Mammary epithelial cell (primary cell): Measurements from ENCODE around the gene CLK4.

Experiments used
- EZH2 ChIP-seq: IDR thresholded peaks from 2 replicates; pipeline ENCODE4 v1.6.1; 2012; ENCODE audit warnings: low read length, inconsistent platforms, borderline replicate concordance
- TF ChIP-seq, protein P1 (sequence below), 2 donors: IDR thresholded peaks in 1 of 2; conservative IDR thresholded peaks in 1 of 2; 2 replicates each; pipeline ENCODE4 v1.5.1; 2011 to 2012; ENCODE audit warnings: inconsistent platforms in 2 of 2, low read length in 2 of 2, mild to moderate bottlenecking in 2 of 2, control low read depth in 1 of 2, low read depth in 1 of 2; ENCODE audit not compliant: insufficient read depth in 1 of 2; ENCODE audit errors: extremely low read depth in 1 of 2

DNA sequence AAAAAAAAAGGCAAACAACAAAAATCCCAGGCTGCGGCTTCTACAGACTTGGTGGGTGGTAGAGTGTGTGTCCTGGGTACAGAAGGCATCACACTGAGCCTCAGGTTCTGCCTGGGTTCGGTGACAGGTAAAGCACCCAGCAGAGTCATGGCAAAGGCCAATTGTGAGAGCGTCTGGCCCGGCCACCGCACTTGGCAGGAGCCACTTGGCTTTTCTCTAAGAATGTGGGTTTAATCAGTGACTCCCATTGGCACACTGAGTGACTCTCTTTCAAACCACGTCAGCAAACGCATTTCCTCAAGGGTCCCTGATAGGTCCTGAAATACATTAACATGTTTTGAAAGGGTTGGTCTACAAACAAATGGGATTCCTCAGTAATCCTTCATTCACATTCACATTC, 53.6 kb downstream of the CLK4 start:
- TF ChIP-seq, protein P1, sequence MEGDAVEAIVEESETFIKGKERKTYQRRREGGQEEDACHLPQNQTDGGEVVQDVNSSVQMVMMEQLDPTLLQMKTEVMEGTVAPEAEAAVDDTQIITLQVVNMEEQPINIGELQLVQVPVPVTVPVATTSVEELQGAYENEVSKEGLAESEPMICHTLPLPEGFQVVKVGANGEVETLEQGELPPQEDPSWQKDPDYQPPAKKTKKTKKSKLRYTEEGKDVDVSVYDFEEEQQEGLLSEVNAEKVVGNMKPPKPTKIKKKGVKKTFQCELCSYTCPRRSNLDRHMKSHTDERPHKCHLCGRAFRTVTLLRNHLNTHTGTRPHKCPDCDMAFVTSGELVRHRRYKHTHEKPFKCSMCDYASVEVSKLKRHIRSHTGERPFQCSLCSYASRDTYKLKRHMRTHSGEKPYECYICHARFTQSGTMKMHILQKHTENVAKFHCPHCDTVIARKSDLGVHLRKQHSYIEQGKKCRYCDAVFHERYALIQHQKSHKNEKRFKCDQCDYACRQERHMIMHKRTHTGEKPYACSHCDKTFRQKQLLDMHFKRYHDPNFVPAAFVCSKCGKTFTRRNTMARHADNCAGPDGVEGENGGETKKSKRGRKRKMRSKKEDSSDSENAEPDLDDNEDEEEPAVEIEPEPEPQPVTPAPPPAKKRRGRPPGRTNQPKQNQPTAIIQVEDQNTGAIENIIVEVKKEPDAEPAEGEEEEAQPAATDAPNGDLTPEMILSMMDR (conservative IDR thresholded peaks at IDR 0.05 in 1 of 2, IDR thresholded peaks at IDR 0.05 in 1 of 2; ENCODE audit: extremely low read depth in 1 of 2, insufficient read depth in 1 of 2, low read depth in 1 of 2, low read length in 2 of 2) = no peak
- TF ChIP-seq EZH2 = no peak
